Gastroesophageal sphincter (tissue), 3 donors: ENCODE data around the gene PHC2.

Source experiments
- EP300 ChIP-seq: sonication (generic); formaldehyde crosslinking; IDR thresholded peaks from one replicate; pipeline ENCODE4 v1.6.1; 2017; ENCODE audit warnings: antibody characterized with exemption, mild to moderate bottlenecking
- POLR2AphosphoS5 ChIP-seq: sonication (generic); formaldehyde crosslinking; IDR thresholded peaks from one replicate; pipeline ENCODE4 v1.6.1; 2017; ENCODE audit warnings: antibody characterized with exemption
- TF ChIP-seq, protein P1 (sequence below), 4 experiments: fragments of 200-600 bp in 2 of 4; fragments of 450-650 bp in 2 of 4; sonication (generic) in 1 of 4; IDR thresholded peaks; one replicate each; pipeline ENCODE4 v1.5.1; 2017 to 2019; ENCODE audit warnings: antibody characterized with exemption in 4 of 4, mild to moderate bottlenecking in 2 of 4, moderate library complexity in 2 of 4

DNA sequence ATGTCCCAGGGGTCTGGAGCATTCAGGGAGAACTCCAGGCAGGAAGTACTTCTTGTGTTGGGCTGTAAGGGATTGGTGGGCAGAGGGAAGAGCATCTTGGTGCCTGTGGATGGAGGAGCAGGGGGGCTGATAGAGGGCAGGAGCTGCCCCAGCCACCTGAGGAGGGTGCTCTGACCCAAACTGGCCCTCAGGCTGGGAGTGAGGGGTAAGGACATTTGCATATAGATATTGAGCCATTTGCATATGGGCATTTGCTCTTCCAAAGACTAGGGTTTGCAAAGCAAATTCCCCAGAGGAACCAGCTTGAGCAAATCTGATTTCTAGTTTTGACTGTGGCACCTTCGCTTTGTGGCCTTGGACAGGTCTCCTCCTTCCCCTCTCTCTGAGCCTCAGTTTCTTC is 156.4 kb downstream of the PHC2 start:
- TF ChIP-seq, protein P1, sequence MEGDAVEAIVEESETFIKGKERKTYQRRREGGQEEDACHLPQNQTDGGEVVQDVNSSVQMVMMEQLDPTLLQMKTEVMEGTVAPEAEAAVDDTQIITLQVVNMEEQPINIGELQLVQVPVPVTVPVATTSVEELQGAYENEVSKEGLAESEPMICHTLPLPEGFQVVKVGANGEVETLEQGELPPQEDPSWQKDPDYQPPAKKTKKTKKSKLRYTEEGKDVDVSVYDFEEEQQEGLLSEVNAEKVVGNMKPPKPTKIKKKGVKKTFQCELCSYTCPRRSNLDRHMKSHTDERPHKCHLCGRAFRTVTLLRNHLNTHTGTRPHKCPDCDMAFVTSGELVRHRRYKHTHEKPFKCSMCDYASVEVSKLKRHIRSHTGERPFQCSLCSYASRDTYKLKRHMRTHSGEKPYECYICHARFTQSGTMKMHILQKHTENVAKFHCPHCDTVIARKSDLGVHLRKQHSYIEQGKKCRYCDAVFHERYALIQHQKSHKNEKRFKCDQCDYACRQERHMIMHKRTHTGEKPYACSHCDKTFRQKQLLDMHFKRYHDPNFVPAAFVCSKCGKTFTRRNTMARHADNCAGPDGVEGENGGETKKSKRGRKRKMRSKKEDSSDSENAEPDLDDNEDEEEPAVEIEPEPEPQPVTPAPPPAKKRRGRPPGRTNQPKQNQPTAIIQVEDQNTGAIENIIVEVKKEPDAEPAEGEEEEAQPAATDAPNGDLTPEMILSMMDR (IDR thresholded peaks at IDR 0.05) = no peak
- TF ChIP-seq EP300 (no peak), POLR2AphosphoS5 (no peak)
